Adrenal gland (tissue), 12 donors: Measurements from ENCODE around the gene MORN1. TPM values are rescaled to one million over a fixed set of nuclear protein-coding genes. Genes with fewer than 3 reads are reported as not detected.

Source experiments
- DNase-seq, 7 donors: peaks; one replicate each; pipeline ENCODE4 v3.0.0-alpha.2; 2019 to 2020
- H3K27ac ChIP-seq, 5 donors: fragments of 200-600 bp; sonication (generic) in 4 of 5; 1 replicate in 3 of 5; 2 replicates in 2 of 5; pipeline versions ENCODE4 v1.5.1 to v1.8.0; 2016 to 2020; ENCODE audit warnings: mild to moderate bottlenecking in 1 of 5
- H3K27me3 ChIP-seq: fragments of 200-600 bp; 2 replicates; pipeline ENCODE4 v1.8.0; 2021
- H3K36me3 ChIP-seq, 2 donors: fragments of 200-600 bp; replicated peaks in 1 of 2; 1 replicate in 1 of 2; 2 replicates in 1 of 2; pipeline versions ENCODE4 v1.5.1 to v1.8.0; 2018 to 2022
- H3K4me1 ChIP-seq, 2 donors: fragments of 200-600 bp; replicated peaks in 1 of 2; 1 replicate in 1 of 2; 2 replicates in 1 of 2; pipeline versions ENCODE4 v1.5.1 to v1.8.0; 2018 to 2021
- H3K4me3 ChIP-seq, 4 donors: fragments of 200-600 bp; sonication (generic) in 3 of 4; one replicate each; pipeline ENCODE4 v1.5.1; 2016 to 2018
- H3K9me3 ChIP-seq, 3 donors: fragments of 200-600 bp; sonication (generic) in 1 of 3; replicated peaks in 1 of 3; 1 replicate in 2 of 3; 2 replicates in 1 of 3; pipeline versions ENCODE4 v1.5.1 to v1.8.0; 2016 to 2021
- POLR2A ChIP-seq, 2 donors: fragments of 450-650 bp; IDR thresholded peaks; one replicate each; pipeline ENCODE4 v1.6.1; 2017; ENCODE audit warnings: antibody characterized with exemption in 2 of 2, mild to moderate bottlenecking in 2 of 2, moderate library complexity in 1 of 2
- WGBS, 4 donors: extraction: QIAGEN DNeasy Blood & Tissue Kit in 2 of 4; methylation state at CpG; one replicate each; pipeline versions ENCODE4 v1.1.5 to v1.1.7; 2013 to 2017; 5-methylcytosine and 5-hydroxymethylcytosine counted together
- intact Hi-C, 2 donors: fragments of 100-400 bp; cut with DNase I; formaldehyde crosslinking; loops; one replicate each; pipeline versions ENCODE4 v1.14.1 to v1.15.0; 2022 to 2023
- polyA plus RNA-seq, 3 donors: library from polyadenylated mRNA; stranded (reverse); fragments of 200-250 nt in 2 of 3; fragments of 350-450 nt in 1 of 3; fragmentation: Illumina TruSeq in 1 of 3; extraction: RNeasy Lipid Tissue Mini Kit (QIAGEN cat#74804) in 1 of 3; gene quantifications; one replicate each; pipeline ENCODE4 v1.2.3, GENCODE V29; 2013 to 2014
- total RNA-seq, 9 donors: library from RNA; depleted of rRNA in 4 of 9; stranded (reverse); fragments of >200 nt in 4 of 9; fragments of 120-200 nt in 1 of 9; fragmentation: NEBNext Ultra II Directional in 1 of 9; extraction: Animal tissue kit (Norgen Biotek cat#: 25700) in 1 of 9; gene quantifications; one replicate each; pipeline versions ENCODE4 v1.1.0 to v1.2.4, GENCODE V29; 2013 to 2023
- TF ChIP-seq, protein P1 (sequence below), 6 experiments: fragments of 450-650 bp in 4 of 6; fragments of 200-600 bp in 2 of 6; sonication (generic) in 1 of 6; IDR thresholded peaks; 1 replicate in 5 of 6; 2 replicates in 1 of 6; pipeline versions ENCODE4 v1.5.1 to v1.8.0; 2016 to 2021; ENCODE audit warnings: antibody characterized with exemption in 6 of 6, mild to moderate bottlenecking in 2 of 6, moderate library complexity in 1 of 6
- donor health status: healthy with polysubstance abuse.
- donor health status: Bipolar disorder and iron deficiency.
- donor health status: DM: yes; HTN: yes; CAD: no.
- donor health status: DM: no; HTN: no; CAD: no.
- donor health status: DM: no; HTN: no; CAD: no.
- donor health status: DM: yes; HTN: yes; CAD: no.

Gene MORN1
- total and polyA plus RNA-seq, 12 donors, result 1.8 to 14.1 (median 8.7) TPM

DNA sequence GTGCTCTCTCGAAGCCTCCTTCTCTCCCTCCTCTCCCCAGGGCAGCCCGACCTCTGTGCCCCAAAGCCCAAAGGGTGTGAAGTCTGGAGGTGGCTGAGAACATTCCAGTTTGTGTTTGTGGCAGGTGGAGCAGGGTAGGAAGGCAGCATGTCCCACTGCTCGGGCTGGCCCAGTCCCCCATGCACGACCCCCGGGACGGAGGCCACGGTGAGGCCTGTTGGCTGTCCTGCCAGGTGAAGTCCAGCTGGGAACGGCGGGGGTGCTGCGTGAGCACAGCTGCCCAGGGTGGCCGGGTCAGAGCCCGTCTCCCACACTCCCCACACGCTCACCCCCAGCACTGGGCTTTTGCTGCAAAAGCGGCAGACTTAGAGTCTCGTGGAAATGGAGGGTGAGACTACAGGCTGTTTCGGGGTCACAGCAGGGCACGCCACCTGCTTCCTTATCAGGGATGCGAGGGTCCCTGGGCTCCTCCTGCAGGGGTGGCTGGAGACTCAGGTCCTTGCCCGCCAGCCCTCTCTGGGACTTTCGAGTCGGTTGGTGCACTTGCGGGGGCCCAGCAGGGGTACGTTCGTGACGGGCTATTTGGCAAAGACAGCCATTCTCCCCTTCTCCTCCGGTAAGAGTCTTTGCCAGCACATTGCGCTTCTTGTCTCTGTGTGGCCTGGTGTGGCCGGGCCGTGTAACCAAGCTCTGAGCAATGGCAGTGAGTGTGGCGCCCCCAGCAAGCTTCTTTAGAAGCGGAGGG, 40.3 kb downstream of the MORN1 start:
- Histone ChIP-seq H3K4me3 (no peak overlapping the region), H3K4me1 (no peaks in the 10 kb centered on the region), H3K27me3 (no peaks in the 10 kb centered on the region), H3K36me3 (no peaks in the 10 kb centered on the region), H3K9me3 (no peaks in the 10 kb centered on the region), H3K27ac (no peak overlapping the region)
- WGBS, 4 donors, result 78 to 90% (median 86%) methylated on average over 14 to 31 of the region's 31 CpGs
- intact Hi-C loops, result no loop called here
- no peak for DNase-seq
- no peak for TF ChIP-seq POLR2A (IDR thresholded peaks at IDR 0.05)
- TF ChIP-seq, protein P1, sequence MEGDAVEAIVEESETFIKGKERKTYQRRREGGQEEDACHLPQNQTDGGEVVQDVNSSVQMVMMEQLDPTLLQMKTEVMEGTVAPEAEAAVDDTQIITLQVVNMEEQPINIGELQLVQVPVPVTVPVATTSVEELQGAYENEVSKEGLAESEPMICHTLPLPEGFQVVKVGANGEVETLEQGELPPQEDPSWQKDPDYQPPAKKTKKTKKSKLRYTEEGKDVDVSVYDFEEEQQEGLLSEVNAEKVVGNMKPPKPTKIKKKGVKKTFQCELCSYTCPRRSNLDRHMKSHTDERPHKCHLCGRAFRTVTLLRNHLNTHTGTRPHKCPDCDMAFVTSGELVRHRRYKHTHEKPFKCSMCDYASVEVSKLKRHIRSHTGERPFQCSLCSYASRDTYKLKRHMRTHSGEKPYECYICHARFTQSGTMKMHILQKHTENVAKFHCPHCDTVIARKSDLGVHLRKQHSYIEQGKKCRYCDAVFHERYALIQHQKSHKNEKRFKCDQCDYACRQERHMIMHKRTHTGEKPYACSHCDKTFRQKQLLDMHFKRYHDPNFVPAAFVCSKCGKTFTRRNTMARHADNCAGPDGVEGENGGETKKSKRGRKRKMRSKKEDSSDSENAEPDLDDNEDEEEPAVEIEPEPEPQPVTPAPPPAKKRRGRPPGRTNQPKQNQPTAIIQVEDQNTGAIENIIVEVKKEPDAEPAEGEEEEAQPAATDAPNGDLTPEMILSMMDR (IDR thresholded peaks at IDR 0.05), result no peak

- DNase-seq, result no peak
- H3K9me3 ChIP-seq, result no peaks in the 10 kb centered on the region
- WGBS, 4 donors, result 70 to 87% (median 84%) methylated on average over 7 to 10 of the region's 10 CpGs
- no peaks in the 10 kb centered on the region for H3K27me3 ChIP-seq
- TF ChIP-seq, protein P1 (IDR thresholded peaks at IDR 0.05), result no peak
- TF ChIP-seq POLR2A (IDR thresholded peaks at IDR 0.05), result no peak
- H3K4me1 ChIP-seq, result no peaks in the 10 kb centered on the region
- H3K27ac ChIP-seq, result no peak overlapping the region
- intact Hi-C loops, result no loop called here
- H3K4me3 ChIP-seq, result no peak overlapping the region
- no peaks in the 10 kb centered on the region for H3K36me3 ChIP-seq
Observed at GRCh38 chr1:2350501-2350900, 40.9 kb downstream of the MORN1 start.

DNA sequence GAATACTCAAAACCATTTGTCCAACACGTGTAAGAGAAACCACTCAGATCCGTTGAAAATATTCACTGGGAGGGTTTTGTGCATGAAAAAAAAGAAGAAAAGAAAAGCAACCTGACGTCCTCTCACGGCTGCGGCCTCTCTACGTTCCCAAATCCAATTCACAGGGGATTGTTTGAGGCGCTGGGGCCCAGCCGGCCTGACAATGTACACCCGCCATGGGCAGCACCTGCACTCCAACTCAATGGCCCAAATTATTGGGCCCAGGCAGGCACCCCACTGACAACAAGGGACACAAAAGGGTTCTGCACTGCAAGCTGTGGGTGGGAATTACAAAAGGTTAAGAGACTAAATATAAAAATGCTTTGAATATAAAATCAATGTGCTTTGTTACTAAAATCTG, 41.5 kb downstream of the MORN1 start:
- WGBS, 4 donors, result 84 to 89% (median 86%) methylated on average over 9 of the region's 9 CpGs
- no peaks in the 10 kb centered on the region for H3K9me3 ChIP-seq
- intact Hi-C loops, result no loop called here
- no peak for DNase-seq
- H3K4me1 ChIP-seq, result no peaks in the 10 kb centered on the region
- H3K4me3 ChIP-seq, result no peak overlapping the region
- no peaks in the 10 kb centered on the region for H3K27me3 ChIP-seq
- TF ChIP-seq POLR2A (IDR thresholded peaks at IDR 0.05), result no peak
- TF ChIP-seq, protein P1 (IDR thresholded peaks at IDR 0.05), result no peak
- no peak overlapping the region for H3K27ac ChIP-seq
- H3K36me3 ChIP-seq, result no peaks in the 10 kb centered on the region

DNA sequence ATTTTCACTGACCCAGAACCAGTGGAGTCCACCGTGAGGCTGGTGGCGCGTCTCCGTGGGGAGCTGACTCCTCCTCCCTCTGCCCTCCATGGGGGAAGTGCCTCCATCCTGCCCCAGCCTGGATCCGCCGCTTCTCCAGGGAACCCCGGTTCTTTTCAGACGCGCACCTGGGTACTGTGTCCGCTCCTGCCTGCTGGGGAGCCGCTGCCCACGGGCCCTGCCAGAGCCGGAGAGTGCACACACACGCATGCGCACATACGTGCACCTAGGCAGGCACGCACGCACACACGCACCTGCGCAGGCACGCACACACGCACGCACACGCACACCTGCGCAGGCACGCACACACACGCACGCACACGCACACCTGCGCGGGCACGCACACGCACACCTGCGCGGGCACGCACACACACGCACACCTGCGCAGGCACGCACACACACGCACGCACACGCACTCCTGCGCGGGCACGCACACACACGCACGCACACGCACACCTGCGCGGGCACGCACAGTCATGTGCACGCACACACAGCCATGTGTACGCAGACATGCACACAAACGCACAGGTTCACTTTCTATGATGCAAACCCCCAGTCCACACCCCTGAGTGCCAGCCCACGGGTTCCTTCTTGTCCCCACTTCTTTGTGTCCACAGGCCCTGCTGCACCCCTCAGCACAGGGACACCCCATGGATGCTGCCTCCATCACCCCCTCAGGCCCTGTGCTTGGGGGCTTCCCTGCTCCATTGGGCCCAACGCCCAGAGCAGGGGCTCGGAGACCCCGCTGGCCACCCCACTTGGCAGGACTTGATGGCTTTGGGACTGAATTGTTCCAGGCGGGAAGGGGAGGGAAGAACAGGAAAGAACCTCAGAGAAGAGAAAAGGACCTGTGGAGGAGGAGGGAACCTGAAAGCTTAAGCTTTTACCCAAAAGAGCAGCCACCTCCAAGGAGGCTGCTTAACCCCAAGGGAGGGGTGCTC, 42.7 kb downstream of the MORN1 start:
- no peak for DNase-seq
- H3K36me3 ChIP-seq, result no peaks in the 10 kb centered on the region
- H3K27ac ChIP-seq, result no peak overlapping the region
- 89 to 95% (median 91%) methylated on average over 41 to 59 of the region's 59 CpGs for WGBS, 4 donors
- H3K27me3 ChIP-seq, result no peaks in the 10 kb centered on the region
- TF ChIP-seq, protein P1 (IDR thresholded peaks at IDR 0.05), result no peak
- TF ChIP-seq POLR2A (IDR thresholded peaks at IDR 0.05), result no peak
- H3K9me3 ChIP-seq, result no peaks in the 10 kb centered on the region
- H3K4me1 ChIP-seq, result no peaks in the 10 kb centered on the region
- intact Hi-C loops, result no loop called here
- H3K4me3 ChIP-seq, result no peak overlapping the region
